ENCODE results near the gene SRGAP2C.
"Not testable (repeated sequence)": the region's sequence is repeated elsewhere in the genome, so short reads cannot be mapped to it uniquely, and the experiment has no call there.

- not testable (repeated sequence) for TF ChIP-seq CTCF (IDR thresholded peaks at IDR 0.05); ZFX (IDR thresholded peaks at IDR 0.05; ENCODE audit: borderline replicate concordance)
These were observed 18.2 kb downstream of the SRGAP2C start for GRCh38 chr1:121202986-121203385.
